CD4-positive, alpha-beta T cell treated with Interleukin-4 for 1 hour (primary cell): Measurements from ENCODE around the gene SEBOX.
A peak's percentile ranks its signal among the peaks of the same experiment; 100 is the strongest.

Source experiments
- DNase-seq, 2 donors: peaks; one replicate each; pipeline ENCODE4 v3.0.0-alpha.2; 2020 to 2022

The SEBOX gene

GRCh38 chr17:28338056-28338768 lies 26.8 kb downstream of the SEBOX start:
- no peak for DNase-seq

- peak; percentile 30 to 41 for DNase-seq
Observed at GRCh38 chr17:28335959-28336871, 28.8 kb downstream of the SEBOX start.

GRCh38 chr17:28335201-28335958 lies 29.6 kb downstream of the SEBOX start, which contains the start of the genes IFT20 and TNFAIP1:
Gene IFT20 (minus strand): TSS chr17:28335472. CDS start chr17:28331985, 3,487 bp downstream.
Gene TNFAIP1 (plus strand): TSS chr17:28335761. CDS start chr17:28339522, 3,761 bp downstream.
- peak; percentile 99 to 100 for DNase-seq

- DNase-seq, result no peak
Observed at GRCh38 chr17:28334666-28335200, 30.3 kb downstream of the SEBOX start.

- no peak for DNase-seq
Observed at GRCh38 chr17:28334171-28334570, 30.8 kb downstream of the SEBOX start.

GRCh38 chr17:28333083-28333746 lies 31.8 kb downstream of the SEBOX start:
- no peak for DNase-seq

GRCh38 chr17:28331891-28332420 lies 33.0 kb downstream of the SEBOX start:
- DNase-seq, result no peak

- no peak for DNase-seq
Observed at GRCh38 chr17:28330671-28331070, 34.3 kb downstream of the SEBOX start.

GRCh38 chr17:28328325-28328724 lies 36.7 kb downstream of the SEBOX start:
- no peak for DNase-seq

GRCh38 chr17:28327709-28328108 lies 37.3 kb downstream of the SEBOX start:
- DNase-seq, result no peak

GRCh38 chr17:28327031-28327607 lies 37.9 kb downstream of the SEBOX start:
- no peak for DNase-seq

GRCh38 chr17:28326114-28326513 lies 38.9 kb downstream of the SEBOX start:
- no peak for DNase-seq

GRCh38 chr17:28325211-28325610 lies 39.8 kb downstream of the SEBOX start:
- no peak for DNase-seq

GRCh38 chr17:28324781-28325180 lies 40.2 kb downstream of the SEBOX start:
- no peak for DNase-seq

- no peak for DNase-seq
Observed at GRCh38 chr17:28324267-28324745, 40.7 kb downstream of the SEBOX start.

GRCh38 chr17:28320215-28321061 lies 44.6 kb downstream of the SEBOX start:
- DNase-seq, result no peak

GRCh38 chr17:28319598-28319935 lies 45.4 kb downstream of the SEBOX start:
- no peak for DNase-seq

- peak; percentile 95 for DNase-seq
Observed at GRCh38 chr17:28318759-28319597, 46.0 kb downstream of the SEBOX start, which contains the start of gene TMEM97. Gene TMEM97 (plus strand): TSS chr17:28319200. CDS start chr17:28319240, 40 bp downstream.
